Stomach smooth muscle (tissue), 2 donors: ENCODE results near the gene ABCC1.

Source experiments
- H3K27ac ChIP-seq: one replicate; pipeline ENCODE4 v1.7.0; 2013; ENCODE audit warnings: mild to moderate bottlenecking, low read length, inconsistent platforms
- H3K27me3 ChIP-seq, 2 donors: one replicate each; pipeline ENCODE4 v1.7.0; 2013; ENCODE audit warnings: low read length in 2 of 2; ENCODE audit not compliant: insufficient read depth in 2 of 2, control insufficient read depth in 1 of 2
- H3K36me3 ChIP-seq, 2 donors: one replicate each; pipeline ENCODE4 v1.7.0; 2013; ENCODE audit warnings: low read length in 2 of 2; ENCODE audit not compliant: control insufficient read depth in 2 of 2, insufficient read depth in 2 of 2
- H3K4me1 ChIP-seq: one replicate; pipeline ENCODE4 v1.7.0; 2013; ENCODE audit warnings: low read length; ENCODE audit not compliant: control insufficient read depth, insufficient read depth
- H3K4me3 ChIP-seq, 2 donors: one replicate each; pipeline ENCODE4 v1.7.0; 2013; ENCODE audit warnings: low read length in 2 of 2
- H3K9ac ChIP-seq, 2 donors: one replicate each; pipeline ENCODE4 v1.7.0; 2013; ENCODE audit warnings: low read length in 2 of 2, mild to moderate bottlenecking in 1 of 2
- H3K9me3 ChIP-seq, 2 donors: one replicate each; pipeline ENCODE4 v1.7.0; 2013; ENCODE audit warnings: low read length in 2 of 2; ENCODE audit not compliant: control insufficient read depth in 2 of 2
- donor health status: healthy.
- donor health status: Pancreatic carcinoma.

Gene ABCC1

DNA sequence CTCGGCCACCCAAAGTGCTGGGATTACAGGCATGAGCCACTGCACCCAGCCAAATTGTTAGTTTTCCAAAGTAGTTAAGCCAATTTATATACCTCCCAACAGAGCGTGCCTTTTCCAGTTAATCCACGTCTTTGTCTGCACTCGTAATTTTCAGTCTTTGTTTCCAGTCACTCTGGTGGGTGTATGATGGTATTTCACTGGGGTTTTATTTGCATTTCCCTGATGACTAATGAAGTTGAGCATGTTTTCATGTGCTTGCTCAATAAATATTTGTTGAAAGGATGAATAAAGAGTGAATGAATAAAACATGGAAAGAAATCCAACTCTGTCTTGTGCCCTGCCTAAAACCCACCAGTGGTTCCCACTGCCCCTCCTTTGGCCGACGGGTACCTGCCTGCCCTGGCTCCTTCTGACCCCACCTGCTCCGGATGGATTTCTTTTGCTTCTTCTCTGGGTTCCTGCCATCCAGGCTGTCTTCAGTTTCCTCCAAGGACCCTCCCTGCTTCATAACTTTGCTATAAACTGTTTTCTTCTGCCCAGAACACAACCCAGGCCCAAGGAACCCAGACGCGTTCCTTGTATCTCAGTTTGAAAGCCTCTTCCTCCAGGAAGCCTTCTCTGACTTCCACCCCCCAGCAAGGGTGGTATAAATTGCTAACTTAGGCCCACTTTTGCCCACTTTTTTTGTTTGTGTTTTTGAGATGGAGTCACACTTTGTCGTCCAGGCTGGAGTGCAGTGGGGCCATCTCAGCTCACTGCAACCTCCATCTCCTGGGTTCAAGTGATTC is 3.0 kb upstream of the ABCC1 start:
- no peak overlapping the region for H3K4me3 ChIP-seq
- no peaks in the 10 kb centered on the region for H3K9me3 ChIP-seq
- no peaks in the 10 kb centered on the region for H3K27me3 ChIP-seq
- no peak overlapping the region for H3K27ac ChIP-seq
- no peak overlapping the region for H3K9ac ChIP-seq
- H3K36me3 ChIP-seq: no peaks in the 10 kb centered on the region
- H3K4me1 ChIP-seq: peaks cover 20% of the 10 kb centered on the region

GRCh38 chr16:15947983-15948509 is 1.4 kb upstream of the ABCC1 start:
- Histone ChIP-seq H3K9ac (no peak overlapping the region), H3K4me3 (no peak overlapping the region), H3K4me1 (peaks cover 34% of the 10 kb centered on the region), H3K27me3 (no peaks in the 10 kb centered on the region), H3K27ac (no peak overlapping the region), H3K36me3 (no peaks in the 10 kb centered on the region), H3K9me3 (no peaks in the 10 kb centered on the region)

DNA sequence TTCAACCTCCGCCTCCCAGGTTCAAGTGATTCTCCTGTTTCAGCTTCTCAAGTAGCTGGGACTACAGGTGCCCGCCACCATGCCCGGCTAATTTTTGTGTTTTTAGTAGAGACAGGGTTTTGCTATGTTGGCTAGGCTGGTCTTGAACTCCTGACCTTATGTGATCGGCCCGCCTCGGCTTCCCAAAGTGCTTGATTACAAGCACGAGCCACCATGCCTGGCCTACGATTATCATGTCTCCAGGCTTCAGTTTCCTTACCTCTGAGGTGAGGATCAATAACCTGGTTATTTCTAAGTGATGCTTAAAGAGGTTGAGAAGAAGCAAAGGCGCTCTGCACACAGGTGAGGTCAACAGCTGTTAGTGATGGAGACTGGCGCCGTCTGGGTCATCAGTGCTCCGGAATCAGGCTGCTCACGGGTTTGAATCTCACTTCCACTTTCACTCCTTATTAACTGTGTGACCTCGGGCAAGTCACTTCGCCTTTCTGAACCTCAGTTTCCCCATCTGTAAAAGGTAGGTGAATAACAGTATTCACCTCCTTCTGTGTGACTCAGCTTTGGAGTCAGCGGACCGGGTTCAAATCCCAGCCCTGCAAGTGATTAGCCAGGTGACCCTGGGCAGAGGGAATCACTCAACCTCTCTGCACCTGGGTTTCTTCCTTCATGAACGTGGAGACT is 745 bp upstream of the ABCC1 start:
- Histone ChIP-seq H3K4me1 (peaks cover 38% of the 10 kb centered on the region), H3K27me3 (no peaks in the 10 kb centered on the region), H3K9ac (peak overlapping the region; percentile 61 to 66), H3K9me3 (no peaks in the 10 kb centered on the region), H3K27ac (peak overlapping the region; percentile 31), H3K4me3 (peak overlapping the region; percentile 63 to 78), H3K36me3 (no peaks in the 10 kb centered on the region)

DNA sequence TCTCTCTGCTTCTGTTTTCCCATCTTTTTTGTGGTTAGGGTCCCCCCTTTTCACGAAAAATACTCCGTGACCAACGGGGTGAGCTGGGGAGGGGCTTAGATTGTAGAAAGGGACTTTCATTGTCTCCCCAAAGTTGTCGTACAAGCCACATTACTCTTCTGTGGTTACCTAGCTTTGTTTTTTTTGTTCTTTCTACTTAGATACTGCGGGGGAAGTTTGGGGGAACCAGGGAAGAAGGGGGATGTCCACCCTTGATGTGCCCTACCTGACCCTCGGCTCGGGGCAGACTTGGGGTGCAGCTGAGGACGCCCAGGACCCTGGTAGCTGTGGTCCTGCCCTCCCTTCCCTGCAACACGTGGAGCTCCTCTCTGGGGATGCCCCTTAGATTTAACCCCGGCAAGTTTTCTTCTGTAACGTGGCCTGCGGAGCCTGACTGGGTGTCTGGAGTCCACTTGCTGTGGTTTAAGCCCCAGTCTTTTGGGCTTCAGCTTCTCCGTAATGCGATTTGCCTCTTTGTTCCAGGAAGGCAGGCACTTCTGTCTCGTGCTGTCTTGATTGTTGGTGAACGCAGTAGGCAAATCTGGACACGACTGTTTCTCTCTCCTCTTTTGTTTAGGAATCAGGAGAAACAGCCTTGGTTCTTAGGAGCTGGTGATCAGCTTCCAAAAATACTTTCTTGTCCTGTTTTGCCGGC is 892 bp downstream of the ABCC1 start:
- H3K4me1 ChIP-seq: peaks cover 49% of the 10 kb centered on the region

GRCh38 chr16:15950869-15951268 is 1.5 kb downstream of the ABCC1 start:
- Histone ChIP-seq H3K4me1 (peaks cover 49% of the 10 kb centered on the region), H3K9me3 (no peaks in the 10 kb centered on the region), H3K36me3 (no peaks in the 10 kb centered on the region), H3K27ac (peak overlapping the region; percentile 85), H3K9ac (peak overlapping the region; percentile 85 to 87), H3K4me3 (peak overlapping the region; percentile 87 to 94), H3K27me3 (no peaks in the 10 kb centered on the region)

More for the DNA sequence above, 892 bp downstream of the ABCC1 start:
- Histone ChIP-seq H3K9me3 (no peaks in the 10 kb centered on the region), H3K27ac (peak overlapping the region; percentile 85), H3K36me3 (no peaks in the 10 kb centered on the region), H3K4me3 (peak overlapping the region; percentile 87 to 94), H3K9ac (peak overlapping the region; percentile 85 to 87), H3K27me3 (no peaks in the 10 kb centered on the region)

DNA sequence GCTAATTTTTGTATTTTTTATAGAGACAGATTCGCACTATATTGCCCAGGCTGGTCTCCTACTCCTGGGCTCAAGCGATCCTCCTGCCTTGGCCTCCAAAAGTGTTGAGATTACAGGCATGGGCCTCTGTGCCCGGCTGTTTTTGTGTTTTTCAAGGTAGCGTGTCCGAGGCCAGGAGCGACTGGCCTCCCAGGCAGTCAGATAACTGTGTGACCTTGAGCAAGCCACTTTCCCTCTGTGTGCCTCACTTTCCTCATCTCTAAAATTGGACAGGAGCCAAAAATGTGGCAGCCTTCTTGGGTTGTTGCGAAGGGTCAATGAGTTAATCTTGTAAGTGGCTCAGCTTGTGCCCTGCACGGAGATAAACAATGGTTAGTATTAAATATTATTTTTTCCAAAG is 2.4 kb downstream of the ABCC1 start:
- H3K4me1 ChIP-seq: peaks cover 49% of the 10 kb centered on the region
- H3K9ac ChIP-seq: peak overlapping the region; percentile 13 to 31
- peak overlapping the region; percentile 49 for H3K27ac ChIP-seq

DNA sequence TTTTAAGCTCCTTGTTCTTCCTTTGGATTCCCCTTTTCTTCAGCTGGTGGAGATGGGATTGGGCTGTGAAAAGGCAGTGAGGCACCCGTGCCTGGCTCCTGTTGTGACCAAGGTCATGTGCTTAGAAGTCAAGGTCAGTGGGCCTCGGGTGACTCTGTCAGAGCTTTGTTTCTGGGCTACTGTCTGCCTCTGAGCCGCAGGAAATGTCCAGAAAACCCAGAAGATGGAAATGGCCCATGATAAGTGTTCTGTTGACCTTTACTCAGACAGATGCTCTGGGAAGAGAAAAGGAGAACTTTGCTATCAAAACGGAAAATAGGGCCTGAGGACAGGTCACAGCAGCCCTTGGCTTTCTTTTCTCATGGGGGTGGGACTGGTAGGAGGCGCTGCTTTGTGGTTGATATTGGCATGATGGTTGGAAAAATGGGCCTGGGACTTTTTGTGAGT is 2.9 kb downstream of the ABCC1 start:
- H3K27me3 ChIP-seq: no peaks in the 10 kb centered on the region
- H3K9ac ChIP-seq: peak overlapping the region; percentile 13 to 40
- H3K4me3 ChIP-seq: peak overlapping the region in 1 of 2 donors; percentile 87
- H3K27ac ChIP-seq: peak overlapping the region; percentile 49
- H3K4me1 ChIP-seq: peaks cover 49% of the 10 kb centered on the region
- no peaks in the 10 kb centered on the region for H3K9me3 ChIP-seq
- no peaks in the 10 kb centered on the region for H3K36me3 ChIP-seq

More for the DNA sequence above, 2.4 kb downstream of the ABCC1 start:
- Histone ChIP-seq H3K4me3 (peak overlapping the region in 1 of 2 donors; percentile 87), H3K9me3 (no peaks in the 10 kb centered on the region), H3K36me3 (no peaks in the 10 kb centered on the region), H3K27me3 (no peaks in the 10 kb centered on the region)

- H3K9me3 ChIP-seq: no peaks in the 10 kb centered on the region
- H3K27ac ChIP-seq: peak overlapping the region; percentile 24
- no peak overlapping the region for H3K9ac ChIP-seq
- H3K27me3 ChIP-seq: no peaks in the 10 kb centered on the region
- no peaks in the 10 kb centered on the region for H3K36me3 ChIP-seq
- H3K4me1 ChIP-seq: peaks cover 51% of the 10 kb centered on the region
- H3K4me3 ChIP-seq: no peak overlapping the region
Measured at GRCh38 chr16:15953477-15953876, 4.1 kb downstream of the ABCC1 start.

DNA sequence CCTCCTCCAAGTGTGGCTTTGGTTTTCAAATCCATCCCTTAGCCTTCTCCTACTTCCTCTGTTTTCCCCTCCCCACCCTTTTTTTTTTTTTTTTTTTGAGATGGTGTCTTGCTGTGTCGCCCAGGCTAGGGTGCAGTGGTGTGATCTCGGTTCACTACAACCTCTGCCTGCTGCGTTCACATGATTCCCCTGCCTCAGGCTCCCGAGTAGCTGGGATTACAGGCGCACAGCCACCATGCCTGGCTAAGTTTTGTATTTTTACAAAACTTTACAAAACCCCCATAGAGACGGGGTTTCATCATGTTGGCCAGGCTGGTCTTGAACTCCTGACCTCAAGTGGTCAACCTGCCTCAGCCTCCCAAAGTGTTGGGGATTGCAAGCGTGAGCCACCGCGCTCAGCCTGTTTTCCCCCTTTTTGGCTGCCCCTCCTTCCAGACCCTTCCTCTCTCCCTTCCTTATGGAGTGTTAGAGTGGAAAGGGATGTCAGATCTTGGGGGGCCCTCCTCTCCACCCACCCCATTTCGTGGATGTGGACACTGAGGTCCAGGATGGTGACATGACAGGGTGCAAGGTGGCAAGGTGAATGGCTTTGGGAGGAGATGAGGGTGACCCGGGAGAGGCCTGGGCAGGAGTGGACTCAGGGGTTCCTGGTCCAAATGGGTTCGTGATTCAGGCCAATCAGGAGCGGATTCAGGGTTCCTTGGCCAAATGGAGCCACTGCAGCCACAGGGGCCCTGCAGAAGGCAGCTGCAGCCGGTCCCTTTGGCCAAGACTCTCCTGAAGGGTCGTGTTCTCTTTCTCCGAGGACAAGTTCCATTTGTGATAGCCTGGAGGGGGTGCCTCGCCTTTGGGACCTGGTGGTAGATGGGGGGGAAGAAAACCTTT is 4.8 kb downstream of the ABCC1 start:
- Histone ChIP-seq H3K27me3 (no peaks in the 10 kb centered on the region), H3K4me1 (peaks cover 50% of the 10 kb centered on the region), H3K27ac (peak overlapping the region; percentile 24), H3K9ac (no peak overlapping the region), H3K9me3 (no peaks in the 10 kb centered on the region), H3K4me3 (peak overlapping the region in 1 of 2 donors; percentile 15), H3K36me3 (no peaks in the 10 kb centered on the region)

GRCh38 chr16:15954814-15955151 is 5.4 kb downstream of the ABCC1 start:
- Histone ChIP-seq H3K4me3 (peak overlapping the region in 1 of 2 donors; percentile 15), H3K27me3 (no peaks in the 10 kb centered on the region), H3K27ac (no peak overlapping the region), H3K9me3 (no peaks in the 10 kb centered on the region), H3K36me3 (no peaks in the 10 kb centered on the region), H3K4me1 (peaks cover 50% of the 10 kb centered on the region), H3K9ac (no peak overlapping the region)
